ENCODE results near the gene NSD1. TPM values are rescaled to one million over a fixed set of nuclear protein-coding genes. Genes with fewer than 3 reads are reported as not detected.

The NSD1 gene
- total and polyA plus RNA-seq, 9 of the 15 experiments (the other 6 are each of a cell fraction or from before 2014, with no cell fraction given): 3.8 to 51.0 (median 24.7) TPM

GRCh38 chr5:177086654-177087397, 46.7 kb upstream of the NSD1 start, which contains the start of gene FGFR4 (continued):
- TF ChIP-seq TOE1 (IDR thresholded peaks at IDR 0.05; ENCODE audit: borderline replicate concordance) (peak; percentile 68; the same call in 1 of the 2 replicates), TOE1 (CRISPR knock-in tag; IDR thresholded peaks at IDR 0.05; ENCODE audit: borderline replicate concordance, low read depth) (no peak; the same call in 1 of the 2 replicates), CTCF (IDR thresholded peaks at IDR 0.05 in 2 of 3, conservative IDR thresholded peaks at IDR 0.05 in 1 of 3; ENCODE audit: insufficient read depth in 2 of 3, low read depth in 1 of 3, low read length in 3 of 3) (peak; percentile 69 to 84 (median 74)), NFATC3 (IDR thresholded peaks at IDR 0.05) (no peak), TCF15 (CRISPR knock-in tag; IDR thresholded peaks at IDR 0.05) (no peak), BRD9 (IDR thresholded peaks at IDR 0.05; ENCODE audit: low read depth, partially characterized antibody) (no peak), HDAC2 (IDR thresholded peaks at IDR 0.05) (0 out of 2 replicates have a peak, but pooled peaks have one; percentile 45), REST (IDR thresholded peaks at IDR 0.05; ENCODE audit: borderline replicate concordance) (peak; percentile 24; the same call in 1 of the 2 replicates), REST (CRISPR knock-in tag; IDR thresholded peaks at IDR 0.05; ENCODE audit: low read depth) (no peak), MNT (conservative IDR thresholded peaks at IDR 0.05) (peak in 1 of 2 experiments; percentile 93), ZNF57 (CRISPR knock-in tag; IDR thresholded peaks at IDR 0.05) (no peak), ARID1B (IDR thresholded peaks at IDR 0.05) (peak; percentile 17; the same call in 1 of the 2 replicates), BHLHE40 (IDR thresholded peaks at IDR 0.05; ENCODE audit: low read length) (0 out of 2 replicates have a peak, but pooled peaks have one; percentile 39)

Data from K562 (cell line).